Neural cell (in vitro differentiated cells): ENCODE results near the gene RAB3D. TPM values are rescaled to one million over a fixed set of nuclear protein-coding genes. Genes with fewer than 3 reads are reported as not detected.
A peak's percentile ranks its signal among the peaks of the same experiment; 100 is the strongest.

Experiments used
- H2AFZ ChIP-seq: fragments of 200-600, 300-800 bp; sonication (generic), shearing (Covaris generic); 2 replicates; pipeline ENCODE4 v1.6.0; 2014; ENCODE audit warnings: low read depth, mild to moderate bottlenecking, antibody characterized with exemption, low read length, moderate library complexity
- H3F3A ChIP-seq: fragments of 200-600 bp; shearing (Covaris generic); 2 replicates; pipeline ENCODE4 v1.6.1; 2016; ENCODE audit warnings: mild to moderate bottlenecking, moderate library complexity, mixed read lengths, antibody characterized with exemption, low read length; ENCODE audit not compliant: insufficient read depth, poor library complexity, severe bottlenecking
- H3K27ac ChIP-seq: fragments of 200-600, 300-800 bp; sonication (generic), shearing (Covaris generic); 2 replicates; pipeline ENCODE4 v1.5.1; 2014; ENCODE audit warnings: mild to moderate bottlenecking, low read length, moderate library complexity
- H3K27me3 ChIP-seq: fragments of 300-800, 200-600 bp; sonication (generic), shearing (Covaris generic); 2 replicates; pipeline ENCODE4 v1.6.0; 2014; ENCODE audit warnings: mild to moderate bottlenecking, low read depth, low read length, moderate library complexity; ENCODE audit not compliant: insufficient read depth
- H3K36me3 ChIP-seq: fragments of 300-800, 200-600 bp; sonication (generic), shearing (Covaris generic); 2 replicates; pipeline ENCODE4 v1.5.1; 2014; ENCODE audit warnings: mild to moderate bottlenecking, antibody characterized with exemption, low read length, moderate library complexity; ENCODE audit not compliant: insufficient read depth
- H3K4me2 ChIP-seq: fragments of 300-800, 200-600 bp; sonication (generic), shearing (Covaris generic); 2 replicates; pipeline ENCODE4 v1.6.0; 2014; ENCODE audit warnings: mild to moderate bottlenecking, low read length
- H3K4me3 ChIP-seq: fragments of 300-800, 200-600 bp; sonication (generic), shearing (Covaris generic); 2 replicates; pipeline ENCODE4 v1.5.1; 2014; ENCODE audit warnings: mild to moderate bottlenecking, low read length, moderate library complexity
- H3K79me2 ChIP-seq: fragments of 200-600 bp; shearing (Covaris generic); replicated peaks from 2 replicates; pipeline ENCODE4 v1.6.0; 2014; ENCODE audit warnings: mild to moderate bottlenecking, low read length, moderate library complexity; ENCODE audit not compliant: insufficient read depth
- H3K9ac ChIP-seq: fragments of 300-800, 200-600 bp; sonication (generic), shearing (Covaris generic); 2 replicates; pipeline ENCODE4 v1.6.1; 2016; ENCODE audit warnings: mild to moderate bottlenecking, low read length, mixed read lengths
- H3K9me2 ChIP-seq: fragments of 200-600 bp; shearing (Covaris generic); 2 replicates; pipeline ENCODE4 v1.6.1; 2016; ENCODE audit warnings: mild to moderate bottlenecking, low read length, mixed read lengths; ENCODE audit not compliant: insufficient read depth
- H3K9me3 ChIP-seq: fragments of 200-600, 300-800 bp; sonication (generic), shearing (Covaris generic); 2 replicates; pipeline ENCODE4 v1.6.1; 2016; ENCODE audit warnings: mild to moderate bottlenecking, mixed run types, low read length, moderate library complexity, mixed read lengths
- H4K20me1 ChIP-seq: fragments of 200-600 bp; shearing (Covaris generic); 2 replicates; pipeline ENCODE4 v1.6.1; 2016; ENCODE audit warnings: mild to moderate bottlenecking, mixed run types; ENCODE audit not compliant: insufficient read depth
- EP300 ChIP-seq: fragments of 450-650 bp; conservative IDR thresholded peaks from 2 replicates; pipeline ENCODE4 v1.6.1; 2014; ENCODE audit warnings: antibody characterized with exemption, mild to moderate bottlenecking, moderate library complexity; ENCODE audit not compliant: poor library complexity, severe bottlenecking
- EZH2 ChIP-seq: fragments of 200-600, 300-800 bp; shearing (Covaris generic), sonication (generic); IDR thresholded peaks from 2 replicates; pipeline ENCODE4 v1.6.1; 2014; ENCODE audit warnings: antibody characterized with exemption, low read length, borderline replicate concordance, mild to moderate bottlenecking; ENCODE audit not compliant: insufficient read depth, poor library complexity, severe bottlenecking
- MXI1 ChIP-seq: fragments of 450-650 bp; conservative IDR thresholded peaks from 2 replicates; pipeline ENCODE4 v1.6.1; 2014; ENCODE audit warnings: antibody characterized with exemption, mild to moderate bottlenecking; ENCODE audit not compliant: poor library complexity, severe bottlenecking
- POLR2AphosphoS5 ChIP-seq: IDR thresholded peaks from 2 replicates; pipeline ENCODE4 v1.6.1; 2012
- RAD21 ChIP-seq: fragments of 450-650 bp; conservative IDR thresholded peaks from 2 replicates; pipeline ENCODE4 v1.6.1; 2014; ENCODE audit warnings: antibody characterized with exemption, mild to moderate bottlenecking, moderate library complexity
- SMC3 ChIP-seq: fragments of 450-650 bp; conservative IDR thresholded peaks from 2 replicates; pipeline ENCODE4 v1.6.1; 2014; ENCODE audit warnings: antibody characterized with exemption, mild to moderate bottlenecking, moderate library complexity; ENCODE audit not compliant: poor library complexity
- TAF1 ChIP-seq: IDR thresholded peaks from 2 replicates; pipeline ENCODE4 v1.6.1; 2012; ENCODE audit warnings: low read depth
- polyA plus RNA-seq: library from polyadenylated mRNA; depleted of rRNA; stranded (reverse); fragments of >200 nt; gene quantifications from 2 replicates; pipeline ENCODE4 v1.2.3, GENCODE V29; 2014
- TF ChIP-seq, protein P1 (sequence below): IDR thresholded peaks from 2 replicates; pipeline ENCODE4 v1.6.1; 2012; ENCODE audit warnings: borderline replicate concordance
- TF ChIP-seq, protein P2 (sequence below): fragments of 450-650 bp; IDR thresholded peaks from 2 replicates; pipeline ENCODE4 v1.5.1; 2014; ENCODE audit warnings: antibody characterized with exemption, mild to moderate bottlenecking, moderate library complexity; ENCODE audit not compliant: poor library complexity, severe bottlenecking

Gene RAB3D
- polyA plus RNA-seq, 1 donor from 2014 or later: 19.3 TPM

DNA sequence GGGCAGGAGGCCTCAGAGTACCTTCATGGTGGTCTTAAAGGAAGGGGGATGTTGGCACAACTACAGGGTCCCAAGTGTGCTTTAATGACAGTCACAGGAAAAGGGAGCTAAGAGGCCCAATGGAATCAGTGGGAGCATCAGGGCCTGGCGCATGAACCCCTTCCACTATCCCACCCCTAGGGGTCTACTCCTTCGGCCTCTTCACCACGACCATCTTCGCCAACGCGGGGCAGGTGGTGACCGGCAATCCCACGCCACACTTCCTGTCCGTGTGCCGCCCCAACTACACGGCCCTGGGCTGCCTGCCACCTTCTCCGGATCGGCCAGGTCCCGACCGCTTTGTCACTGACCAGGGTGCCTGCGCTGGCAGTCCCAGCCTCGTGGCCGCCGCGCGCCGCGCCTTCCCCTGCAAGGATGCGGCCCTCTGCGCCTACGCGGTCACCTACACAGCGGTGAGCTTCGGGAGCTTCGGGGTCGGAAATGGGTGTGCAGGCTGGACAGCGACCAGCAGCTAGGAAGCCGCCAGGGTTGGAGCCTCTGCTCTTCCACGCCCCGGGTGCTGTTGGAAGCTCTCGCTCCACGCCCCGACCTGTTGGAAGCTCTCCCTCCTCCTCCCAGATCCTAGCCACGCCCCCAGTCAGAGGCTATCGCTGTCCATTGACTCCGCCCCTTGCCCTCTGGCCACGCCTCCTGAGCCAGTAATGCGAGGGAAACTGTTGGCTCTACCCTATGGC lies 21.7 kb upstream of the RAB3D start:
- Histone ChIP-seq H3K27me3 (no peaks in the 10 kb centered on the region), H3K4me3 (peak overlapping the region; percentile 25), H3K9ac (no peak overlapping the region), H3K9me3 (no peaks in the 10 kb centered on the region), H3F3A (no peaks in the 10 kb centered on the region), H3K9me2 (no peaks in the 10 kb centered on the region), H3K27ac (no peak overlapping the region), H3K4me2 (no peak overlapping the region), H4K20me1 (no peaks in the 10 kb centered on the region), H3K79me2 (peaks cover under 1% of the 10 kb centered on the region), H2AFZ (no peak overlapping the region), H3K36me3 (peaks cover 12% of the 10 kb centered on the region)
- no peak for TF ChIP-seq POLR2AphosphoS5
- no peak for TF ChIP-seq RAD21
- TF ChIP-seq MXI1: no peak
- no peak for TF ChIP-seq TAF1
- TF ChIP-seq SMC3: no peak
- TF ChIP-seq EP300: no peak
- TF ChIP-seq, protein P1, sequence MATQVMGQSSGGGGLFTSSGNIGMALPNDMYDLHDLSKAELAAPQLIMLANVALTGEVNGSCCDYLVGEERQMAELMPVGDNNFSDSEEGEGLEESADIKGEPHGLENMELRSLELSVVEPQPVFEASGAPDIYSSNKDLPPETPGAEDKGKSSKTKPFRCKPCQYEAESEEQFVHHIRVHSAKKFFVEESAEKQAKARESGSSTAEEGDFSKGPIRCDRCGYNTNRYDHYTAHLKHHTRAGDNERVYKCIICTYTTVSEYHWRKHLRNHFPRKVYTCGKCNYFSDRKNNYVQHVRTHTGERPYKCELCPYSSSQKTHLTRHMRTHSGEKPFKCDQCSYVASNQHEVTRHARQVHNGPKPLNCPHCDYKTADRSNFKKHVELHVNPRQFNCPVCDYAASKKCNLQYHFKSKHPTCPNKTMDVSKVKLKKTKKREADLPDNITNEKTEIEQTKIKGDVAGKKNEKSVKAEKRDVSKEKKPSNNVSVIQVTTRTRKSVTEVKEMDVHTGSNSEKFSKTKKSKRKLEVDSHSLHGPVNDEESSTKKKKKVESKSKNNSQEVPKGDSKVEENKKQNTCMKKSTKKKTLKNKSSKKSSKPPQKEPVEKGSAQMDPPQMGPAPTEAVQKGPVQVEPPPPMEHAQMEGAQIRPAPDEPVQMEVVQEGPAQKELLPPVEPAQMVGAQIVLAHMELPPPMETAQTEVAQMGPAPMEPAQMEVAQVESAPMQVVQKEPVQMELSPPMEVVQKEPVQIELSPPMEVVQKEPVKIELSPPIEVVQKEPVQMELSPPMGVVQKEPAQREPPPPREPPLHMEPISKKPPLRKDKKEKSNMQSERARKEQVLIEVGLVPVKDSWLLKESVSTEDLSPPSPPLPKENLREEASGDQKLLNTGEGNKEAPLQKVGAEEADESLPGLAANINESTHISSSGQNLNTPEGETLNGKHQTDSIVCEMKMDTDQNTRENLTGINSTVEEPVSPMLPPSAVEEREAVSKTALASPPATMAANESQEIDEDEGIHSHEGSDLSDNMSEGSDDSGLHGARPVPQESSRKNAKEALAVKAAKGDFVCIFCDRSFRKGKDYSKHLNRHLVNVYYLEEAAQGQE: no peak
- TF ChIP-seq, protein P2, sequence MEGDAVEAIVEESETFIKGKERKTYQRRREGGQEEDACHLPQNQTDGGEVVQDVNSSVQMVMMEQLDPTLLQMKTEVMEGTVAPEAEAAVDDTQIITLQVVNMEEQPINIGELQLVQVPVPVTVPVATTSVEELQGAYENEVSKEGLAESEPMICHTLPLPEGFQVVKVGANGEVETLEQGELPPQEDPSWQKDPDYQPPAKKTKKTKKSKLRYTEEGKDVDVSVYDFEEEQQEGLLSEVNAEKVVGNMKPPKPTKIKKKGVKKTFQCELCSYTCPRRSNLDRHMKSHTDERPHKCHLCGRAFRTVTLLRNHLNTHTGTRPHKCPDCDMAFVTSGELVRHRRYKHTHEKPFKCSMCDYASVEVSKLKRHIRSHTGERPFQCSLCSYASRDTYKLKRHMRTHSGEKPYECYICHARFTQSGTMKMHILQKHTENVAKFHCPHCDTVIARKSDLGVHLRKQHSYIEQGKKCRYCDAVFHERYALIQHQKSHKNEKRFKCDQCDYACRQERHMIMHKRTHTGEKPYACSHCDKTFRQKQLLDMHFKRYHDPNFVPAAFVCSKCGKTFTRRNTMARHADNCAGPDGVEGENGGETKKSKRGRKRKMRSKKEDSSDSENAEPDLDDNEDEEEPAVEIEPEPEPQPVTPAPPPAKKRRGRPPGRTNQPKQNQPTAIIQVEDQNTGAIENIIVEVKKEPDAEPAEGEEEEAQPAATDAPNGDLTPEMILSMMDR: no peak
- TF ChIP-seq EZH2: no peak

DNA sequence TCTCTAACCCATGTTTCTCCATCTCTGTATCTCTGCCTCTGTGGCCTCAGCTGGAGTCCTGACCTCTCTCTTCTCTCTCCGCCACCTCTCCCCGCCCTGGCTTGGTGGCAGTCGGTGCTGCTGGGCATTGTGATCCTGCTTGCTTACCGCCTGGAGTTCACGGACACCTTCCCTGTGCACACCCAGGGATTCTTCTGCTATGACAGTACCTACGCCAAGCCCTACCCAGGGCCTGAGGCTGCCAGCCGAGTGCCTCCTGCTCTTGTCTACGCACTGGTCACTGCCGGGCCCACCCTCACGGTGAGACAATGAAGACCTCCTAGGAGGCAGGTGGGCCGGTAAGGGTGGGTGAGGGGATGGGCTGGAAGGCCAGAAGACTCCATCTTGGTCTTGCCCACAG lies 20.0 kb upstream of the RAB3D start:
- H3K79me2 ChIP-seq: peaks cover 10% of the 10 kb centered on the region
- no peak overlapping the region for H2AFZ ChIP-seq
- no peaks in the 10 kb centered on the region for H3K27me3 ChIP-seq
- H3K9me2 ChIP-seq: no peaks in the 10 kb centered on the region
- no peak overlapping the region for H3K9ac ChIP-seq
- H3K9me3 ChIP-seq: no peaks in the 10 kb centered on the region
- TF ChIP-seq MXI1: no peak
- no peak for TF ChIP-seq RAD21
- TF ChIP-seq TAF1: no peak
- TF ChIP-seq, protein P2: no peak
- no peak for TF ChIP-seq EP300
- no peak for TF ChIP-seq SMC3
- TF ChIP-seq EZH2: no peak
- TF ChIP-seq POLR2AphosphoS5: no peak
- TF ChIP-seq, protein P1: no peak
- H3K27ac ChIP-seq: no peak overlapping the region
- H4K20me1 ChIP-seq: no peaks in the 10 kb centered on the region
- no peak overlapping the region for H3K4me3 ChIP-seq
- H3F3A ChIP-seq: no peaks in the 10 kb centered on the region
- peaks cover 12% of the 10 kb centered on the region for H3K36me3 ChIP-seq
- H3K4me2 ChIP-seq: no peak overlapping the region
